Ovary (tissue), 3 donors: ENCODE results near the gene PIGL.

Experiments used
- EP300 ChIP-seq: sonication (generic); formaldehyde crosslinking; IDR thresholded peaks from one replicate; pipeline ENCODE4 v1.6.1; 2017; ENCODE audit warnings: antibody characterized with exemption
- TF ChIP-seq, protein P1 (sequence below), 3 donors: fragments of 450-650 bp in 2 of 3; fragments of 200-600 bp in 1 of 3; IDR thresholded peaks; one replicate each; pipeline versions ENCODE4 v1.5.1 to v1.8.0; 2016 to 2022; ENCODE audit warnings: antibody characterized with exemption in 3 of 3, mild to moderate bottlenecking in 1 of 3
- donor health status: DM: no; HTN: no; CAD: no.

DNA sequence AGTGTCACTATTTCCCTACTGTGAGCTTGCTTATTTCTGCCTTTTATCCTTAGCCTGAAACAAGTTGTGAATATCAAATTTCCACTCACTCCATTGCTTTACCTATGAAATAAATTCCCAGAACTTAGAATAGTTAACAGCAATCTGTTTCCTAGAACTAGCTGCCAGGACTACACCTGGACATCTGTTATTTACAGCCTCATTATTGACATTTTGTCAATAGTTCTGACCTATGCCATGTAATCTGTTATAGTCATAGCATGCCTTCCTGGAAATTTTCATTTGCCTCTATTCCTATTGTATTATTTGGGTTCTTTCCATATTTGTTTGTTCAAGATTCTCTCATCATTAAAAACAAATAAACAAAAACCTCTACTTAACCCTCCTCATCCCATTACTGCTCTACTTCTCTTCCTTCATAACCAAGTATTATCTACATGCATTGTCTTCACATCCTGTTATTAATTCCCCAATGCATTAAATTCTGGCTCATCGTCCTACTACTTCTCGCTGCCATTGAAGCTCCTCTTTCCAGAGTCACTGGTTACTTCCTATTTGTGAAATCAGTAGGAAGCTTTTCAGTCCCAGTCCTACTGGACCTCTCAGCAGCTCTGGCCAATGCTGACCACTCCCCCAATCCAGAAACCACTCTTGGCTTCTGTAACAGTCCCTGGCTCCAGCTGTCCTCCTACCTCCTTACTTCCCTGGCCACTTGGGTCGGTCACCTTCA lies 55.3 kb downstream of the PIGL start:
- TF ChIP-seq, protein P1, sequence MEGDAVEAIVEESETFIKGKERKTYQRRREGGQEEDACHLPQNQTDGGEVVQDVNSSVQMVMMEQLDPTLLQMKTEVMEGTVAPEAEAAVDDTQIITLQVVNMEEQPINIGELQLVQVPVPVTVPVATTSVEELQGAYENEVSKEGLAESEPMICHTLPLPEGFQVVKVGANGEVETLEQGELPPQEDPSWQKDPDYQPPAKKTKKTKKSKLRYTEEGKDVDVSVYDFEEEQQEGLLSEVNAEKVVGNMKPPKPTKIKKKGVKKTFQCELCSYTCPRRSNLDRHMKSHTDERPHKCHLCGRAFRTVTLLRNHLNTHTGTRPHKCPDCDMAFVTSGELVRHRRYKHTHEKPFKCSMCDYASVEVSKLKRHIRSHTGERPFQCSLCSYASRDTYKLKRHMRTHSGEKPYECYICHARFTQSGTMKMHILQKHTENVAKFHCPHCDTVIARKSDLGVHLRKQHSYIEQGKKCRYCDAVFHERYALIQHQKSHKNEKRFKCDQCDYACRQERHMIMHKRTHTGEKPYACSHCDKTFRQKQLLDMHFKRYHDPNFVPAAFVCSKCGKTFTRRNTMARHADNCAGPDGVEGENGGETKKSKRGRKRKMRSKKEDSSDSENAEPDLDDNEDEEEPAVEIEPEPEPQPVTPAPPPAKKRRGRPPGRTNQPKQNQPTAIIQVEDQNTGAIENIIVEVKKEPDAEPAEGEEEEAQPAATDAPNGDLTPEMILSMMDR (IDR thresholded peaks at IDR 0.05) = no peak
- no peak for TF ChIP-seq EP300
